ENCODE results near the gene CKLF.
"Not testable (repeated sequence)": the region's sequence is repeated elsewhere in the genome, so short reads cannot be mapped to it uniquely, and the experiment has no call there.

The CKLF gene

DNA sequence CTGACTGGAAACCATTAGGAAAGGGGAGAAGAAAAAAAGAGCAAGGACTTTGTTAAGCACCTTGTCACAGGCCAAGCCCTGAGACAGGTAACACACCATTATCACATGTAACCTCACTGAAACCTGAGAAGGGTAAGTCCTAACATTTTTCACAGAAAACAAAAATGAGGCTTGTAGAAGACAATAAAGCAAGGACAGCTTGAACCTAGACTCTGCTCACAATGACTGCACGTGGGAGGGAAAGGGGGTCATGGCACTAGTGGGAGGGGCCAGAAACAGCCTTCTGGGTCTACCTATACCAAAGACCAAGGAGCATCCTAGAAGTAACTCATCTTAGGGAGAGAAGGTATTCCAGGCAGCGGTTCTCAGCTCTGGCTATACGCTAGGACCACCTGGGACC, 10.0 kb upstream of the CKLF start:
- no peak for DNase-seq (ENCODE audit: low read depth)

DNA sequence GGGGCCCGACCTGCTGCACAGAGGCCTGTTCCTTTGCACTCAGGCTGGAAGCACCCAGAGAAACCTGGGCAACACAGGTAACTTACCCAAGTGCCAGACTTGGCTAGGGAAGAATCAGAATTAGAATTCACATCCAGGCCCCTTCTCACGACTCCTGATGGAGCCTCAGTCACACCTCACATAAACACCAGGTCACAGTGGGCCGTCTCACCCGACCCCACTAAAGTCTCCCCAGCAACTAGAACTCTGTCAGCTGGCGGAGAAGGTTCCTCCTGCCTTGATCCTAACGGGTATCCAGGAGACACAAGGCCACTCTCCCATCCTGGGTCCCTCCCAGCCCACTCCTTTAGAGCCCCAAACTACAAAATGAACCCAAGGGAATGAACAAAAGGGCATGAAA, 8.8 kb upstream of the CKLF start:
- no peak for DNase-seq (ENCODE audit: low read depth)

DNA sequence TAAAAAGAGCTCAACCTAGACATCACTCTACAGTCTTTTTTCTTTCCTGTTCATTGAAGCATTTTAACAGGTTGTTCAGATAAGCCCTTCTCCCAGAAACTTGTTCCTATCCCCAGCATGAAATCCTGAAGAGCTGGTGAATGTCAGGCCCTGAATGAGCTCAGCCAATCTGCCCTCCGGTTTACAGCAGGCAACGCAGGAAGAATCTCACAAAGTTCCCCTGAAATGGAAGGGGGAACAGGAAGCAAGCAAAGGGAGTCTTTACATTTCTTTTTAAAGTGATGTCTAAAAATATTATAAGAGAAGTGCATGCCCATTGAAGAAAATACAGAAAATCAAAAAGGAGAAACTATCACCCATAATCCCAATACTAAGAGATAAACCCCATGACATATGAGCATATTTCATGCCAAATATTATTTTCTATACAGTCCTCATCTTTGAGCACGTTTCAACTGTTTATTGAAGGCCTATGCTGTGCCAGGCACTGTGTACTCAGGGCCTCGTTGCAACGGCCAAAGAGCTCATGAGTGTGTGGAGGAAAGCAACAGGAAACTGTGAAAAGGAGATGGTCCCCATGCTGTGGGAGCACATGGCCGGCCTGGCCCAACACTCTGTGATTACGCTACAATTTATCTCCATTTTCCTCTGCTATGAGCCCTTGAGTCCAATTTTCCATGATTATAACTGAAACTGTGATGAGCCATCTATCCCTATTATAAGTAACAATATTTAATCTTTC, 8.2 kb upstream of the CKLF start:
- DNase-seq (ENCODE audit: low read depth), result no peak

DNA sequence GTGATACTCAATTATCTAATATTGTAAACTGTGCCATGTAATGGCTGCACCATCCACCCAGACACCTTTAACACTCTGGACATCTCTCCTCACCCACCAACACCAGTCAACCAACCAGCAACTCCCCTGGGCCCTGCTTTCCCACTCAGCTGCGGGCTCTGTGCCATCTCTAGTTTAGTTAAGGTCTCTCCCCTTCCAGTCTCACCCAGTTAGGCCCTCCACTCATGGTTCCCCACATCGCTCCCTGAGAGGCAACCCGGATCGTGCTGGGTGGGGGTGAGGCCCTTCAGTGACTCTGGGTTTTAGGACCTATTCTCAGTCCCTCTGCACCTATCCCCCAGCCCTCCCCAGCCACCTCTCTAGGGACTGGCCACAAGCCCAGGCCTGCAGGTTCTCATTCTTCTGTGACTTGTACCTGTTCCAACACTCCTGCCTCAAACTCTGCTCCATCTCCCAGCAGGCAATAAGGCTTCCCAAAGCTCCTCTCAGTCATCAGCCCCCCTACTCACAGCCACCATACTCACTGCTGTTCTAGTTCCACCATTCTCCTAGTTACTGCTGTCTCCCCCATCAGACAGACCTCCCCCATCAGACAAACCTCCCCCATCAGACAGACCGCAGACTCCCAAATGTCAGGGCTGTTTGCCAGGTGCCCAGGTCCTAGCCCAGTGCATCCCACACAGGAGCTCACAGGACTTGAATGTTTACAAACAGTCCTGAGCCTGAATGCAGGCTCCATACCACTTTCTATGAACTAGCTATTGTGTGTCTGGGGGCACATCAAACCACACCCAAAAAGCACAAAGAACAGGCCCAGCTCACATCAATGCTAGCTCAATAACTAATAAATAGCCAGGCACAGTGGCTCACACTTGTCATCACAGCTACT, 5.0 kb upstream of the CKLF start:
- DNase-seq (ENCODE audit: low read depth), result no peak

DNA sequence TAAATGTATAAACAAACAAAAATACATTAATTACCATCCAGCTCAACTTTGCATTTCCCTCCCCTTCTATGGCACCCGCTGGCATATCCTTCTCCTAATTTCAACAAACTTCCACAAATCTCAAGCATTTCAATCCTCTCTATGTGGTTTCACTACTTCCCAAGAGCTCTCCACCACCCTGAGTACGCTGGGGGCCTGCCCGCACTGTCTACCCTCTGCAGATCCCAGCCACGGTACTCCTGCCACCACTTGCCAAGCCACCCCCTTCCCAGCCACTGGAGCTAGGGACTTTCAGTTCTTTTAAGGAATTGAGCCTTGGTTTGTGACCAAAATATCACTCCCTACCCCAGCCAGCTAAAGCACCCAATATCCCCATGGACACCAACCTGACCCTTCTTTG, 4.3 kb upstream of the CKLF start:
- no peak for DNase-seq (ENCODE audit: low read depth)

DNA sequence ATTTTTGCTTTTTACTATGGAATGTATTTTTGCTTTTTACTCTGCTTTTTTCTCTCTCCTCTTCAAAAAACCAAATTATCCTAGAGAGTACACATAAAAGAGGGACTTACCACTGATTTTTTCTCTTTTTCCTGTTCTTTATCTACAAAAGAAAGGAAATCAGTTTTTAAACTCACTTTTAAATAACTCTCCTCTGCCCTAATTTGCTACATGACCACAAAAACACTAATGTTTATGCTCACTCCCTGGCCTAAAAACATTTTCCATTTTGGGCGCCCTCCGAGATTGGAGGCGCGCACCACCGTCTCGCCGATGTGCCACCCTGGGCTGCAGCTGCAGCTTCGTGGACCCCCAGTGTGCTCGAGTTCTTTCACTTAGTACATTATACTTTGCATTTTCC, 3.5 kb upstream of the CKLF start:
- DNase-seq (ENCODE audit: low read depth), result no peak

DNA sequence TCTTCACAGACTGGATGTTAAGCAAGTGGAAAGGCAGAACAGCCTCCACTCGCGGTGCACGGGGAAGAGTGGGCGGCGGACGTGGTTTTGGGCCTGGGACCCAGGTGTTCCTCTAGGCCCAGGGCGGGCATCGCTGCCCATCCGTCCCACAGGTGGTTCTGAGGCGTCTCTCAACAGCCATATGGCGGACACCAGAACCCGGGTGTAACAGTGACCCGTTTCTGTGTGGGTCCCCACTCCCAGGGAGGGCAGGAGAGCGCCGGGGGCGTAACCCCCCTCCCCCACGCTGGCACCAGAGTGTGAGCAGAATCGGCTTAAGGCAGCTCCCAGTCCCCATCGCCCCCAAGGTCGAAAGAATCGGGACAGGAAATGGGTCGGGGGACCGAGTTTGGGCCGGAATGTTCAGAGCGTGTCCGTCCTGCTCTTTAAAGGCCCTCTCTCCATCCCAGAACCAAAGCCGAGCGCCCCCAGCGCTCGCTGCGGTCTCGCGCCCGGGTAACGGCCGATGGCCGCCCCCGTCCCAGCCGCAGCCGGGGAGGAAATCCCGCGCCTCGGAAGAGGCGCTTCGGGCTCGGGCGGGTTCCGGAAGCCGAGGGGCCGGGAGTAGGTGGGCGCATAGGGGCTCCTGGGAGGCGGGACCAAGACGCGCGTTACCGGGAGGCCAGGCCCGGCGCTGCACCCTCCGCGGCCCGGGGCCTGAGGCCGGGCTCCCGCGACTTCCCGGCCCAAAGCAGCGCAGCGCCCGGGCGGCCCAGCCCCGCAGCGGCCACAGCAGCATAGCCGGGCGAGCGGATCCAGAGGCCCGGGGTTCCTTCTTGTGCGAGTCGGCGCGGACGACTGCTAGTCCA, 2.9 kb upstream of the CKLF start, which contains the start of gene TK2:
TSS of gene TK2 (minus strand) at position 839 of the 848 bp plus-strand sequence. CDS start at position 778, 61 bp downstream.
- peak; percentile 24 for DNase-seq (ENCODE audit: low read depth)

DNA sequence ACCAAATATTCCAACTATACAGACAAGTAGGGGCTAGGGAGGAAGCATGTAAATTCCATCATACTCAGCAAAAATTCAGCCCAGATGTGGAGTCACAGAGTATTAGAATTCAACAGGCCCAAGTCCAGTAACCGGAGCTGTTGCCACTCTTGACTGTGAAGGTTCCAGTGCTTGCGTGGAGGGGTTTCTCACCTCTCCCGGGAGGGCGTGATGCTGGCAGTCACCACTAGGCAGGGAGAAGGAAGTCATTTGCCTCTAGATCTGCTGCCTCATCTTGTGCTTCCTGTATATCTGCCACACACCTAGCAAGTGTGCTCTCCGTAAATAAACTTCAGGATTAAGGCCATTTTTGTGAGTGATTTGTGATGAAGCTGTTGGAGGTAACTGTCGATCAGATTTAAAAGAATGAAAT, 1.0 kb upstream of the CKLF start:
- DNase-seq (ENCODE audit: low read depth), result peak; percentile 31

DNA sequence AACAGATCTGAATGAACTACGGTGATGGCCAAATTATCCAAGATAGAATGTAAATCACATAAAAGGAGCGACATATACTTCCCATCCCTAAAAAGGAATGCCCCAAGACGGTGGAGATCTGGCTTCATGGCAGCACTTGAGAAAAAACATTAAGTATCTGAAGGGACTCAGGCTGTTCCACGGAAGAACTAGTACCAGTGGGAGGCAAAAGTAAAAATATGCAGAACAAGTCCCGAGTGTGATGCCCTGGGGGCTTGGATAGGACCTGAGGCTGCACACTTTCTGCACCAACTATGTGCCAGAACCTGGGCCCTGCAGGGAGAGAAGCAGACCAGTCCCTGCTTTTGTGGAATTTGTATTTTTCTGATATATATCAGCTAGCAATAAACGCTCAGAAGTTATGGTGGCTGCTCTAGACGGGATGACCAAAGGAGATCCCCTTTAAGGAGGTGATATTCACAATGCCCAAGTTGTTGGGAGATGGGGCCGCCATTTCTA, 539 bp upstream of the CKLF start:
- DNase-seq (ENCODE audit: low read depth), result no peak

DNA sequence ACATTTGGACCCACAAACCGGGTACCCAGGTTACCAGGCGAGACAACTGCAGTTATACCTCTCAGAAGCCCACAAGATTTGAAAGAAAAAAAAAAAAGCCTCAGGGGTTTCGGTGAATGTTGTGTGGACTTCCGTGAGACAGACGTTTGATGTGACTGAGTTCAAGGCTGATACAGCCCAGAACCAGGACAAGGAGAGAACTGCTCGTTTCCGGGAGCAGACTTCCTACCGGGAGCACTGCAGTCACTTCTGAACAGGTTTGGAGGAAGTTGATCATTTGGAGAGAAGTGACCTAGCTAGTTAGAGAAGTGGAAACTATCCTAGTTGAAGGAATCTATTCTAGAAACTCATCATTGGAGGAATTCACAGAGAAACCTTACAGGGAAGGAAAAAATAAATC, 847 bp downstream of the CKLF start:
- DNase-seq (ENCODE audit: low read depth), result no peak

DNA sequence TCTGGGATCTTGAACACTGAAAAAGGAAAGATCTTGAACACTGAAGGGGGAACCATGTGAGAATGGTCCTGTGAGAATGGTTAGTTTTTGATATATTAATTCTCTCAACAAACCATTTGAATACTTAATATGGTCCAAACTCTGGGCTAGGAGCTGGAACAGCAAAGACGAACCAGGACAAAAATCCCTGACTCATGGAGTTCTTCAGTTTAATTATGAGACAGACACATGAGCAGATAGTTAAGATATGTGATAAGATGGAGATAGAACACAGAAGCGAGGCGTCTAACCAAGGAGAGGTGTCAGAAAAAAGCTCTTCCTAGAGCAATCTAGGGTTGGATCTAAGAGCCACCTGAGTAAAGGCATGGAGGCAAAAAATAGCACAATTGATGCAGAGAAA, 1.6 kb downstream of the CKLF start:
- DNase-seq (ENCODE audit: low read depth), result no peak

DNA sequence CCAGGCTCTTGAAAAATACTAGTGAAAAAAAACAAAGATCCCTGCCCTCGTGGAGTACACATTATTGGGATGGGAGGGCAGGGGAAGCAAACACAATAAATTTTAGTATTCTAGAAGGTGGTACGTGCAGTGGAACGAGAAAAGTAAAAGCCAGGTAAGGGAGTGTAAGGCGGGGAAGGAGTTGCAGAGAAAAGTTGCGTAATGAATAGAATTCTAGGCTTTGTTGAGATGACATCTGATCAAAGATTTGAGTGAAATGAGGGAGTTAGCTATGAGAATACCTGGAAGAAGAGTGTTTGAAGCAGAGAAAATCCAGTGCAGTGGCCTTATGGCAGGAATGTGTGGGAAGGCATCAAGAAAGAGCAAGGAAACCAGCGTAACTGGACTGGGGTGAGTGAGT, 2.1 kb downstream of the CKLF start:
- no peak for DNase-seq (ENCODE audit: low read depth)

DNA sequence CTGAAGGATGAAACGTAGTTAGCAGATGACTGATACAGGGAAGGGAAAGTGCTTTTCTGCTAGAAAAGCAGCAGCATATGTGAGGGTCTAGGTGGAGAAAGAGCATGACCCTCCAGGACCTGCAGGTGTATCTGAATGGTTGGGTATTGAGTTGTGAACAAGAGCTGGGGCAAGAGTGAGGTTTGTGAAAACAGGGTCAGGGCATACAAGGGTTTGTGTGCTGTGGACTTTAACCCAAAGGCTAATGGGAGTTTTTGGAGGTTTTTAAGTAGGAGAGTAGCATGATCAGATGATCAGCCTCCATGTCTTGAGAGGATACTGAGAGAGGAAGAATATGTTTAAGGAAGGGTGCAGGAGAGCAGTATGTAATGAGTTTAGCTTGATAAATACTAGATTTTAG, 7.7 kb downstream of the CKLF start:
- DNase-seq (ENCODE audit: low read depth), result no peak

DNA sequence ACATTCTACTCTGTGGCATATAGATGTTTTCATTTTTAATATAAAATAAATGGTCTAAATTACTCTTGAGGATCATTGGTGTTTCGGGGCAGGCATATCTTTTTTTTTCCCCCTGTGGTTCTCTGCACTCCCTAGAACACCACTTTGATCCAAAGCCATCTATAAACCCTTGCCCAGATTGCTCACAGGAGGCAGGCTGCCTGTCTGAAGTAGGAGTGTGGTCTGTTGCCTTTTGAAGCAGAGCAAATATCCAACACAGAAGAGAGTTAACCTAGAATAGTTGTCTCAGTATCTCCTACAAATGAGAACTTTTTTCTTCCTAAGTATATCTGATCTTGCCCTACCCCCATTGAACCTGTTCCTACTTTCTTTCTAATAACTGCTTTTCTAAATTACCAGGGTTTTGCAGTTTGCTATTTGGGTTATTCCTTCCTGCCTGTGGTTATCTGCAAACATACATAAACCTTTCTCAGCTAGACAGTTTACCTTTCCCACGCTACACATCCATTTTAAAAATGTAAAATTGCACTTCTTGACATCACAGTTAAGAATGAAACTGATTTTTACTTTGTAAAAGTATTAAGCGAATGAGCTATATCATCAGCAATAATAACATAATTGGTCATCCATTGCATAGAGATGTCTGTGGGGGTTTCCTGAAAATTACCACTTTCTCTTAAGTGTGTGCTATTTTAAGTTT, 9.2 kb downstream of the CKLF start:
- DNase-seq (ENCODE audit: low read depth), result no peak

DNA sequence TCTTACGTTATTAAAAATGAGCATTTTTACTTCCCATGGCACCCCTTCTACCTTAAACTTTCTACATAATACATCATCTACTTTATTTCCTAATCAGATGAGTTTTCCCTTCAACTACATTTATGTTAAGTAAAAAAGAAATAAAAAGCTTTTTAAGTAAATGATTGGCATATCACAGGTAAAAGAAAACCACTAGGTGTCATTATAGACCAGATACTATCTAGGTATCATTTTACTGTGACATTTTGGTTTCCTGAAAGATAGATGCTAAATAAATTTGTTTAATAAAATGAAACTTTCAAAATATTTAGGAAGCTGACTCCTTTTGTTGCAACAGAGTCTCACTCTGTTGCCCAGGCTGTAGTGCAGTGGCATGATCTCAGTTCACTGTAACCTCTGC, 10.0 kb downstream of the CKLF start:
- no peak for DNase-seq (ENCODE audit: low read depth)

DNA sequence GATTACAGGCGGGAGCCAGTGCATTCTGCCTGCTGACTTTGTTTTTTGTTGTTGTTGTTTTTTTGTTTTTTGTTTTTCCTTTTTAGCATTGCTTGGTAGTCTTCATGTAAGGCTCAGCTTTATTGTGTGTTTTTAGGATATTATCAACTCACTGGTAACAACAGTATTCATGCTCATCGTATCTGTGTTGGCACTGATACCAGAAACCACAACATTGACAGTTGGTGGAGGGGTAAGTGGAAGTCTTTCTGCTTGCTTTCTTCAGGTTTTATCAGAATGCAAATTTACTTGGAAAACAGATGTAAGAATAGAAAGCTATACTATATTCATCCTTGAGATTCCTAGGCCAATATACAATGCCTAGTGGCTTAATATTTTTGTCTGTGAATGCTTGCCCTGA, 10.6 kb downstream of the CKLF start:
- no peak for DNase-seq (ENCODE audit: low read depth)

DNA sequence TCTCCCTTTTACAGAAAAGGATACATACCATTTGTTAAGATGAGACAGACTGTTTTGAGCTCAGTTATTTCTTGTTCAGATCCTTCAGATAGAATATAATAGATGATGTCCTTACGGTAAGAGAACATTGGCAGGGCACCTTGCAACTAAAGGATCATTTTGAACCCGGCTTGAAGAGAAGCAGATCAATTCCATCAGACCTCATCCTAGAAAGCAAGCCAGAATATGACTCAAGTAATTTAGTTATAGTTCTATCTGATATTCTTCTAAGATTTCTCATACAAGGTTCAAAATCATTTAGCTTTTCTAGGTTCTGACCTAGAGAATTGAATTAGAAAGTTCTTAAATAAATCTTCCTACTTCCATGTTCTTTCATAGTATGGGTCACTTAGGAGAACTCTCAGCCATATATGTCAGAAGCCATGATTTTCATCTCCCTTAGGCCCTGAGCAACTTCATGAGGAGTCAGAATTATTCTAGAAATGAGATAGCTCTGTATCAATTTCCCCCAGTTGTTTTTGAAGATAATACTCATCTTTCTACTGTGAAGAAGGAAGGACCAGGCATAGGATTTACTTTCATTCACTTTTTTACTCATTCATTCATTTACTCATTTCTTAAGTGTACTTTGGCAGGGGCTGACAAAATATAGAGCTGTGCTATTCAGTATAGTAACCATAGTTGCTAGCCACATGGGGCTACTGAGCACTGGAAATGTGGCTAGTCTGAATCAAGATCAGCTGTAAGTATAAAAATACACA, 11.4 kb downstream of the CKLF start:
- DNase-seq (ENCODE audit: low read depth), result no peak

DNA sequence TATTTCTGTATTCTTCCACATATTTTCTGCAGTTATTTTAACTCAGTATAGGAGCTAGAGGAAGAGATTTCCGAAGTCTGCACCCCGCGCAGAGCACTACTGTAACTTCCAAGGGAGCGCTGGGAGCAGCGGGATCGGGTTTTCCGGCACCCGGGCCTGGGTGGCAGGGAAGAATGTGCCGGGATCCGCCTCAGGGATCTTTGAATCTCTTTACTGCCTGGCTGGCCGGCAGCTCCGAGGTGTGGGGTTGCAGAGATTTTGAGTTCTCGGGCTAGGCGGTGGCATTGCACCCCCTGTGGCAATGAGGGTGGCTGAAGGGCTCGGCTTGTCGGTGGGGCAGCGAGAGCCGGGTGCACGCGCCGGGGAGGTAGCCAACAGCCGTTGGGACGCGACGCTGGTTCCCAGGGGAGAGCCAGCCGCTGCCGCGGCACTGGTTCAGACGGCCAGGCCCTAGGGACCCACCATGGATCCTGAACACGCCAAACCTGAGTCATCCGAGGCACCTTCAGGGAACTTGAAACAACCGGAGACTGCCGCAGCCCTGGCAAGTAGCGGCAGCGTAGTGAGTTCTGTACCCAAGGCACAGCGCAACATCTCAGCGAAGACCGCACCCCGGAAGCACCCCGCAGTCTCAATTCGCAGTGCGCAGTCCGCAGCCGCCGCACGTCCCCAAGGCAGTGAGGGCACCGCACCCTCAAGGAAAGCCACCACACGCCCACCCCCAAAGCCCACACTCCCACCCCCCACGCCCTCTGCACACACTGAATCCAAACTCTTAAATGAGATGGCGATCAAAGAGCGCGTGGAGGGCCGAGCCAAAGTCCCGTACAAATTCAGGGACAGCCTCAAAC, 13.9 kb downstream of the CKLF start, which contains the start of gene CMTM1:
TSS of gene CMTM1 (plus strand) at position 389 of the 851 bp plus-strand sequence. CDS start at position 464, 75 bp downstream.
- no peak for DNase-seq (ENCODE audit: low read depth)

DNA sequence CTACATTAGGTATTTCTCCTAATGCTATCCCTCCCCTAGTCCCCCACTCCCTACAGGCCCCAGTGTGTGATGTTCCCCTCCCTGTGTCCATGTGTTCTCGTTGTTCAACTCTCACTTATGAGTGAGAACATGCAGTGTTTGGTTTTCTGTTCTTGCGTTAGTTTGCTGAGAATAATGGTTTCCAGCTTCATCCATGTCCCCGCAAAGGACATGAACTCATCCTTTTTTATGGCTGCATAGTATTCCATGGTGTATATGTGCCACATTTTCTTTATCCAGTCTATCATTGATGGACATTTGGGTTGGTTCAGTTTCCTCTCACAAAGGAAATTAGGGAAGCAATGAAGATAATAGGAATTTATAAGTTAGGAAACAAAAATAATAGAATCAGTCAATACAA, 14.9 kb downstream of the CKLF start:
- not testable (repeated sequence) for DNase-seq (ENCODE audit: low read depth)

DNA sequence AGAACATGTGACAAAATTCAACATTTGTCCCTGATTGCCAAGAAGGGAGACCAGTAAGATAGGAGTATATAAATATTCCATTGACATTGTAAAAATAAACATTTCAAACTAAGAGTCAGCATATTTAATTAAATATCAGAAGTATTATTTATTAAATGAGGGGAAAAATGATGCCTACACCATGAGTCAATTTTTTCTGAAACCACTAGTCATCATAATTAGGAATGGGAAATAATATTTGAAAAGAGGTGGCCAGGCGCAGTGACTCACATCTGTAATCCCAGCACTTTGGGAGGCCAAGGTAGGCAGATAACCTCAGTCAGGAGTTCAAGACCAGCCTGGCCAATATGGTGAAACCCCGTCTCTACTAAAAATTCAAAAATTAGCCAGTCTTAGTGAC, 16.0 kb downstream of the CKLF start:
- no peak for DNase-seq (ENCODE audit: low read depth)
